Activated CD4-positive, alpha-beta T cell treated with anti-CD3 and anti-CD28 coated beads, Interleukin-2, amount 50 U/mL, for 24 hours (primary cell): Measurements from ENCODE around the gene SNX1.

ENCODE experiments used
- DNase-seq, 2 donors: peaks; one replicate each; pipeline ENCODE4 v3.0.0-alpha.2; 2020; ENCODE audit warnings: low read depth in 1 of 2, low spot score in 1 of 2

SNX1 gene

DNA sequence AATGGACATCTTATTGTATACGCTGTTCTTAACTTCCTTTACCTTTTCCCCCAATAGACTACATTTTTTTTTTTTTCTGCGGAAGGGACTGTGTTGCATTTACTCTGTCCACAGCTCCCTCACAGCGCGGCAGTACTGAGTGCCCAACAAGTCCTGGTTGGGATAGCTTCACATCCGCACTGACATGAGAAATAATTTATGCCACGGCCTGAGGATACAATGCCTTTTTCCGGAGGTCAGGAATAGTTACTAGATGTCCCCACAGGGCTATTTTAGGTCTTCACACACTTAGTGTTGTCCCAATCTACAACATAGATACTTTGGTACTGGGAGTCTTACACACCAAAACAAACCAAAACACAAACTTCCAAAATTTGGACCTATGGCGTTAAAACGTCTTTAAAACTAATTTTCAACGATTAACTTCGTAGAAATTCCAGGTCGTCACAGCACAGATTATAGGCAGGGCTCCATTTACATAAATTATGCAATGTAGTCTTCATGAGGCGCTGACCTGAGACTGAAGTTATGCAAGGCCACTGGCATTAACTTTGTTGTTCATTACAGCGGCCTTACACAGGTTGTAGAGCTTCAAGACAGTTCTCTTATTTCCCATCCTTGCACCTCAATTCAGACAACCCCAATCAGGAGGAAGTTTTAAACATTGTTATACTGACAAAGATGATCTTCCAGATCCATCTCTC is 68.0 kb downstream of the SNX1 start:
- DNase-seq: no peak

DNA sequence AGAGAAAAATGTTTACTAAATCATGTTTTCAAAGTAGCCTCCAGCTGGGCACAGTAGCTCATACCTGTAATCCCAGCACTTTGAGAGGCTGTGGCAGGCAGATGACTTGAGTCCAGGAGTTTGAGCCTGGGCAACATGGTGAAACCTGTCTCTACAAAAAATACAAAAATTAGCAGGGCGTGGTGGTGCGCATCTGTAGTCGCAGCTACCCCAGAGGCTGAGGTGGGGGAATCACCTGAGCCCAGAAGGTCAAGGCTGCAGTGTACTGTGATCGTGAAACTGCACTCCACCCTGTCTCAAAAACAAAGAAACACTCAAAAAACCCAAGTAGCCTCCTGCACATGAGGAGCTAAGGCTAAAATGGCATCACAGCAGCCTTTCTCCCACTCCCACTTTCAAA is 68.7 kb downstream of the SNX1 start:
- DNase-seq: no peak

DNA sequence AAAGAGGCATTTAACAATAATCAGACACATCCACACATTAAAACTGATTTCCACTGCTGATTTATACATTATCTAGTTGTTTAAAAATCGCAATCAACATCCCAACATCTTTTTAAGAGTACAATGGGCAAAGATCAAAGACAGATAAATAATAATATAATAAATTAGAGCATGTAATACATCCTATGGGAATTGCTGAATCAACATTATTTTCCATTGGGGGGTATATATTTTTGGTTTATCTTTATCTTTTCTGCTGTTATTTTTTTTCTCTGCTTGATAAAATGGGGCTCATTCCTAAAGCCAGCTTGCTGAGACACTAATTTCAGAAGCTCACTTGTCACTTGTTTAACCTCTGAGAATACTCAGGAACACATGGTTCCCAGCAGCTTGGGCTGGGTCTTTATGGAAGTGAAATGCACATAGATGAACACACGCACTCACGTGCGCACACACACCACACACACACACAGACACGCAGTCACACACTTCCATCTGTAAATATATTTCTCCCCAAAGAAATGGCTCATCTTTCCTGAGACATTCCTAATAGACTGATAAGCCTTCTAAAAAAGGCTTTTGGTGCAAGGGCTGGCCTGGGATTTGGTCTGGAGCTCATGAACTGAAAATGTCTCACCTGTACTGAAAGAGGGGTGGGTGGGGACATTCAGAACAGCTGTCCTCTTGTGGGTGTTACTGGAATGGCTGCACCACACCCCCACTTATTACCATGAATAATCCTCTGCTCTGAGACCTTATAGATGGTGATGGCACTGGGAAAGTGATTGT is 70.5 kb downstream of the SNX1 start:
- no peak for DNase-seq

DNA sequence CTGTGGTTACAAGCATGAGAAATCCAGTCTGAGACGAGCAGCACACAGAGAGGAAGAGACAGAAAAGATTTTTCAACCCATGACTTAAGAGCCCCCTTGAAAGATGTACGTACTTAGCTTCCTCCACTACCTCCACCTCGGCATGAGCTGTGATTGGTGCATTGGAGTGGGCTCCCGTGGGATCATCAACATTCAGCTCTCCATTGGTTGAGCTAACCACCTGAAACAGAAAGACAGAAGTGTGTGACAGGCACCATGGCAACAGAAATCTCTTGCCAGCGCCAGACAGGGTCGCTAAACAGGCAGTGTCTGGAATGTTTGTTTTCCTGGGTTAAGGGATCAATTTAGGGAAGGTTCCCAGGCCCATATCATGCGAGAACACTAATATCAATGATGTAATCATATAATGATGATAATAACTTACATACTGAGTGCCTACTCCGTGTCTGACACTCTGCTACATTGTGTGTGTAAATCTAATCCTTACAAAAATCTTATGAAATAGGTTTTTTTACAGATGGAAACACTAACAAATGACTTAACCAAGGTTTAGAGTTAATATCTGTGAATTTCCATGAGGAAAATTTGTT is 84.5 kb downstream of the SNX1 start:
- DNase-seq: no peak

DNA sequence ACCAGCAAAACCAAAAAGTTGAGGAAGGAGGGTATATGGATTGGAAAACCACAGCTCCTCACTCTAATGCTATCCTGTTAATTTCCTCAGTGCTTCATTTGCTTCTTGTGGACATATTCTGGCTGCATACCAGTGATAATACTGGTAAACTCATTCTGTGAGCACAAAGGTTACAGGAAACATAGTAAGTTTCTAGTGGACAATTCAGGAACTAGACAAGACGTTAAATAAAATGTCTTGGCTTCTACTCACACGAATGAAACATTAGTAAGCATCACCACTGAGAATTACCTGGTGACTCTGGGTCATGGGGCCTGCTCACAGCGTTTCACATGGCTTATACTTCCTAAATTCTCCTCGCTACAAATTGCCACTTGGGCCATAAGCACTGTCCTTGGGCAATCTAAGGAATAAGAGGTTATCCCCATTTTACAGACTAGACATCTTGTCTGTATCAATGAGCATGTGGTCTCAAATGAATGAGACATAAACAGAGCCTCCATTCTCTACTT is 87.1 kb downstream of the SNX1 start:
- no peak for DNase-seq

DNA sequence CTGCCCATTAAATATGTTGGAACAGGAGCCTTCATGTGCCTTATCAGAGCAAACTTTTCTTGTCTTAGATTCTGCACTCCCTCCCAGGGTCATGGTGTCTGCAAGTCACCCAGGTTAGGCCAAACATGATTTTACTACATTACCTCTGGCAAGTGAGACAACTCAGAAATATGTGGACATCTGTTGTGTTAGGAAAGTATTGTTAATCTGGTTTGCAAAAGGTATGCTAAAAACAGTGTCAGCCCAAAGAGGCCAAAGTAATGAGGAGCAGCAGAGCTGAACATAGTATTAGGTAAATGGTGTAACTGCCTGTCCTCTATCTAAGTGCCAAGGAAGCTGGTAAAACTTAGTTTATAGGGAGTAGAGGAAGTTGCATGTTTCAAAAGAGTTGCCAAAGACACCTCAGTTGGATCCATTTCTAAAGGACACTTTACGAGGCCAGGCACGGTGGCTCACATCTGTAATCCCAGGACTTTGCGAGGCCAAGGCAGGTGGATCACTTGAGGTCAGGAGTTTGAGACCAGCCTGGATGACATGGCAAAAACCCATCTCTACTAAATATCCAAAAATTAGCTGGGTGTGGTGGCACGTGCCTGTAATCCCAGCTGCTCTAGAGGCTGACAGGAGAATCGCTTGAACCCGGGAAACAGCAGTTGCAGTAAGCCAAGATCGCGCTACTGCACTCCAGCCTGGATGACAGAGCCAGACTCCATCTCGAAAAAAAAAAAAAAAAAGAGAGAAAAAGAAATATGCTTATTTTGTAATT is 89.5 kb downstream of the SNX1 start:
- no peak for DNase-seq

DNA sequence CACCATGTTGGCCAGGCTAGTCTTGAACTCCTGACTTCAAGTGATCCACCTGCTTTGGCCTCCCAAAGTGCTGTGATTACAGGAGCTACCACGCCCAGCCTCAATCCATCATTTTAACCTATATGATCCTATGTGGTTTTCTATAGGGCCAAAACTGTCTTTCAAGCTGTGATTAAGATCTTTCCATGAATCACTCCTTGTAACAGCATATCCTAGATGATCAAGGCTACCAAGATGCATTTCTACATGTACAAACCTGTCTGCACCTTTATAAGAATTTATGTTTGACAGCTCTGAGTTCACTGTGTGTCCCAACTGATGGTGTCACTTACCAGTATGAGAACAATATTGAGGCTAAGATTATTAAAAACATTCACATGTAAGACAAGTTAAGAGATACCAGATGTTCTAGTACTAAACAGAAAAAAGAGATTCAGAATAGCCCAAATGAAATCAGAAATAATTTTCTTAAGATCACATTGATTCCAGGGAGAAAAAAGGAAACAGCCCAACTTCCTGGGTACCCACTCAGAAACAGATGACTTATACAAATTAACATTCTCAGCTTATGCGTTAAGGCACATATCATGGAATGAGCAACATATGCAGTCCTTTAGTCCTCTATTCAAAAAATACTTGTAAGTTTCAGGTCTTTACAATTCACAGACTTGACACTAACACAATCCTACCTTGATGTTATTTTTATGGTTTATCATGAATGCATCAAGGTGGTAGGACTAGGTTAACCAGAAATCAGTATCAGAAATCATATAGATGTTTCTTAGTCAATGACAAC is 91.8 kb downstream of the SNX1 start:
- no peak for DNase-seq
